Measurements from ENCODE around the gene DENND1A. TPM values are rescaled to one million over a fixed set of nuclear protein-coding genes. Genes with fewer than 3 reads are reported as not detected.

Gene DENND1A
- total and polyA plus RNA-seq, 2 experiments from 2014 or later: 13.1 to 14.5 TPM

GRCh38 chr9:123362856-123363255 lies 567.1 kb downstream of the DENND1A start:
- TF ChIP-seq CTCF (IDR thresholded peaks at IDR 0.05; ENCODE audit: low read depth, low read length): no peak
- Histone ChIP-seq H3K9me3 (ENCODE audit: low read depth) (no peaks in the 10 kb centered on the region), H3K4me1 (ENCODE audit: low read depth) (peaks cover 64% of the 10 kb centered on the region), H3K27ac (peak overlapping the region; percentile 98), H3K27me3 (no peaks in the 10 kb centered on the region), H3K36me3 (no peaks in the 10 kb centered on the region), H3K4me3 (no peak overlapping the region)
- DNase-seq (ENCODE audit: low read depth in 1 of 2, low spot score in 1 of 2): no peak

DNA sequence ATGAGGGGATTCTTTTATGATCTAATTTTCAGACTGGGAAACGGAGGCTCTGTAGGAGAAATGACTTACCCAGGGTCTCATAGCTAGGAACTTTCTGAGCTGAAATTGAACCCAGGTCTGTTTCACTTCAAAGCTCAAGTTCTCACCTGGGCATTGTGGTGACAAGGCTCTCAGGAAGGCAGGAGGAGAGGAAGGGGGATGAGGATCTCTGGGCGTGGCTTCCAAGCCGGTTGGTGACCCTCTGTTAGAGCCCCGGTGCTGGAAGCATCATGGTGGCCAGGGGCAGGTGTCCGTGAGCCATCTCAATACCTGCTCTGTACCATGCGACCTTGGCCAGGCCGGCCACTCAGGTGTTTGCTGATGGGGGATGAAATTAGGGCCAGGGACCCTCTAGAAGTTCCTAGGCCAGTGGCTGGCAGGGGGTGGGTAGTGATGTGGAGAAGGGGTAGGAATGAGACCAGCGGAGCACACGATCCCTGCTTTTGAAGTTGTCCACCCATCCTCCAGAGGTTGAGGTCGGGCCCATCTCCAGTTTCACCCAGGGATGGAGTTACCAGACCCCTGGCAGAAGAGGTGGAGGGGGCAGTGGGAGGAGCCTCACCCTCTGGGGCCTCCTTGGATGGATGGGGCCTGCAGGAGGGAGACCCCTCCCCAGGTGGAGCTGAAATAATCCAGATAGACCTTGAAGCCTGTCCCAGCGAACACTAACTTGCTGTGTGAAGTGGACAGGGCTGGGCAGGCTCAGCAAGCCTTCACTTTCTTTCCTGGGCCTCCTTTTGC lies 568.0 kb downstream of the DENND1A start:
- H3K4me3 ChIP-seq: peak overlapping the region; percentile 3
- H3K36me3 ChIP-seq: no peaks in the 10 kb centered on the region
- H3K9me3 ChIP-seq (ENCODE audit: low read depth): no peaks in the 10 kb centered on the region
- H3K4me1 ChIP-seq (ENCODE audit: low read depth): peaks cover 73% of the 10 kb centered on the region
- no peak for TF ChIP-seq CTCF (IDR thresholded peaks at IDR 0.05; ENCODE audit: low read depth, low read length)
- peak in 1 of 2 donors; percentile 70 for DNase-seq (ENCODE audit: low read depth in 1 of 2, low spot score in 1 of 2)
- H3K27me3 ChIP-seq: no peaks in the 10 kb centered on the region
- H3K27ac ChIP-seq: peak overlapping the region; percentile 98

DNA sequence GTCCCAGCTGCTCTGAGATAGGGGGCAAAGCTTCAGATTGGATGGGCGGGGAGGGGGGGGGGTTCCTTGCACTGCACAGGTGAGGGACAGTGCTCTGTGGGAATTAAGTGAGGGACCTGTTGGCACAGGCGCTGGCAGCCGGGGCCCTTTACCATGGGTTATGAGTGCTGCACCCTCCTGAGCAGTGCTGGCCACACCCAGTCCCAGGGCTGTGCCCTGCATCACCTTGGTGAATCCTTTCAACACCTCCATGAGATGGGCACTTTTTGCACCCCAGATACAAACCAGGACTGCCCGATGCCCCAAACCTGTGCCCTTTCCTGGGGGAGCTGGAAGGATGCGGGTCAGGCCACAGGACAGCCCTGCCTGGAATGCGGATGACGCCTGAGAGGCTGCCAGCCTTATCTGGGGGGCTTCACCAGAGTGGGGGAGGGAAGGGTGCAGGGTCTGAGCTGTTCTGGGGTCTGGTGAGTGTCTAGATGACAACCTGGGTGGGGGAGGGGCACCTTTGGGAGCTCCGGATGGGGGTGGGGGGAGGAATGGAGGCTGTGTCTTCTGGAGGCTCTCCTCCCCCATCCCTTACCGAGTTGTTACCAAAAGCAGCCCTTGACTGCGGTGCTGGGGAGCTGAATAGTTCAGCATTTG lies 568.7 kb downstream of the DENND1A start:
- H3K4me1 ChIP-seq (ENCODE audit: low read depth): peaks cover 78% of the 10 kb centered on the region
- DNase-seq (ENCODE audit: low read depth in 1 of 2, low spot score in 1 of 2): peak in 1 of 2 donors; percentile 90
- H3K27me3 ChIP-seq: no peaks in the 10 kb centered on the region

GRCh38 chr9:123360161-123361085 lies 569.5 kb downstream of the DENND1A start:
- Histone ChIP-seq H3K27ac (peak overlapping the region; percentile 98), H3K9me3 (ENCODE audit: low read depth) (no peaks in the 10 kb centered on the region), H3K36me3 (no peaks in the 10 kb centered on the region), H3K4me3 (no peak overlapping the region), H3K4me1 (ENCODE audit: low read depth) (peaks cover 82% of the 10 kb centered on the region), H3K27me3 (no peaks in the 10 kb centered on the region)
- peak; percentile 49 to 97 for DNase-seq (ENCODE audit: low read depth in 1 of 2, low spot score in 1 of 2)
- TF ChIP-seq CTCF (IDR thresholded peaks at IDR 0.05; ENCODE audit: low read depth, low read length): no peak

More for the DNA sequence above, 568.7 kb downstream of the DENND1A start:
- Histone ChIP-seq H3K4me3 (peak overlapping the region; percentile 3), H3K27ac (peak overlapping the region; percentile 98), H3K9me3 (ENCODE audit: low read depth) (no peaks in the 10 kb centered on the region), H3K36me3 (no peaks in the 10 kb centered on the region)
- TF ChIP-seq CTCF (IDR thresholded peaks at IDR 0.05; ENCODE audit: low read depth, low read length): no peak

- no peak overlapping the region for H3K4me3 ChIP-seq
- no peak for DNase-seq (ENCODE audit: low read depth in 1 of 2, low spot score in 1 of 2)
- H3K27me3 ChIP-seq: no peaks in the 10 kb centered on the region
- H3K27ac ChIP-seq: peak overlapping the region; percentile 98
- H3K9me3 ChIP-seq (ENCODE audit: low read depth): no peaks in the 10 kb centered on the region
- no peaks in the 10 kb centered on the region for H3K36me3 ChIP-seq
- H3K4me1 ChIP-seq (ENCODE audit: low read depth): peaks cover 83% of the 10 kb centered on the region
- no peak for TF ChIP-seq CTCF (IDR thresholded peaks at IDR 0.05; ENCODE audit: low read depth, low read length)
These were observed 570.4 kb downstream of the DENND1A start for GRCh38 chr9:123359546-123359945.
